Vagina (tissue), 2 donors: ENCODE results near the gene MAGEF1. TPM values are rescaled to one million over a fixed set of nuclear protein-coding genes. Genes with fewer than 3 reads are reported as not detected.

Experiments
- DNase-seq, 2 donors: peaks; one replicate each; pipeline ENCODE4 v3.0.0-alpha.2; 2017; ENCODE audit errors: extremely low spot score in 2 of 2
- H3K27ac ChIP-seq: fragments of 200-600 bp; sonication (generic); one replicate; pipeline ENCODE4 v1.5.1; 2019
- H3K27me3 ChIP-seq: fragments of 200-600 bp; sonication (generic); one replicate; pipeline ENCODE4 v1.5.1; 2019
- H3K36me3 ChIP-seq, 2 donors: fragments of 200-600 bp; sonication (generic); one replicate each; pipeline ENCODE4 v1.5.1; 2017 to 2019
- H3K4me1 ChIP-seq: fragments of 200-600 bp; sonication (generic); one replicate; pipeline ENCODE4 v1.5.1; 2019
- H3K4me3 ChIP-seq, 2 donors: fragments of 200-600 bp; sonication (generic); 1 replicate in 1 of 2; 2 replicates in 1 of 2; pipeline ENCODE4 v1.5.1; 2016 to 2019
- H3K9me3 ChIP-seq: fragments of 200-600 bp; sonication (generic); one replicate; pipeline ENCODE4 v1.5.1; 2019
- CTCF ChIP-seq, 3 experiments: fragments of 450-650 bp in 2 of 3; fragments of 200-600 bp in 1 of 3; sonication (generic) in 1 of 3; IDR thresholded peaks; one replicate each; pipeline ENCODE4 v1.5.1; 2017 to 2019; ENCODE audit warnings: antibody characterized with exemption in 3 of 3, mild to moderate bottlenecking in 2 of 3, moderate library complexity in 2 of 3
- POLR2A ChIP-seq, 2 donors: fragments of 450-650 bp; IDR thresholded peaks; one replicate each; pipeline ENCODE4 v1.6.1; 2017; ENCODE audit warnings: antibody characterized with exemption in 2 of 2, mild to moderate bottlenecking in 2 of 2, moderate library complexity in 2 of 2
- POLR2AphosphoS5 ChIP-seq, 2 donors: sonication (generic); formaldehyde crosslinking; IDR thresholded peaks; one replicate each; pipeline ENCODE4 v1.9.0; 2017; ENCODE audit warnings: antibody characterized with exemption in 2 of 2, mild to moderate bottlenecking in 2 of 2, low read depth in 1 of 2; ENCODE audit not compliant: insufficient read depth in 1 of 2
- intact Hi-C: fragments of 100-400 bp; cut with DNase I; formaldehyde crosslinking; loops from one replicate; pipeline ENCODE4 v1.15.1; 2023
- total RNA-seq: library from RNA; depleted of rRNA; stranded (reverse); fragments of >200 nt; gene quantifications from one replicate; pipeline ENCODE4 v1.2.3, GENCODE V29; 2016

Gene MAGEF1
- total RNA-seq, 1 donor from 2014 or later: 25.5 TPM

- Histone ChIP-seq H3K27me3 (no peaks in the 10 kb centered on the region), H3K4me3 (no peak overlapping the region), H3K4me1 (peaks cover 18% of the 10 kb centered on the region), H3K9me3 (no peaks in the 10 kb centered on the region), H3K27ac (no peak overlapping the region), H3K36me3 (no peaks in the 10 kb centered on the region)
- no peak for TF ChIP-seq POLR2A (IDR thresholded peaks at IDR 0.05)
- TF ChIP-seq POLR2AphosphoS5 (IDR thresholded peaks at IDR 0.05; ENCODE audit: insufficient read depth in 1 of 2, low read depth in 1 of 2): no peak
- no peak for TF ChIP-seq CTCF (IDR thresholded peaks at IDR 0.05)
- DNase-seq: no peak
- intact Hi-C loops: no loop called here
Observed at GRCh38 chr3:184728010-184728527, 16.2 kb upstream of the MAGEF1 start.

GRCh38 chr3:184727357-184728009, 15.6 kb upstream of the MAGEF1 start:
- Histone ChIP-seq H3K4me3 (no peak overlapping the region), H3K9me3 (no peaks in the 10 kb centered on the region), H3K27me3 (no peaks in the 10 kb centered on the region), H3K36me3 (no peaks in the 10 kb centered on the region), H3K27ac (peak overlapping the region; percentile 10), H3K4me1 (peaks cover 18% of the 10 kb centered on the region)
- DNase-seq: no peak
- intact Hi-C loops: no loop called here
- TF ChIP-seq POLR2AphosphoS5 (IDR thresholded peaks at IDR 0.05; ENCODE audit: insufficient read depth in 1 of 2, low read depth in 1 of 2) (peak in 1 of 2 donors; percentile 61), POLR2A (IDR thresholded peaks at IDR 0.05) (no peak), CTCF (IDR thresholded peaks at IDR 0.05) (peak; percentile 45 to 70 (median 53))

GRCh38 chr3:184726497-184726896, 14.6 kb upstream of the MAGEF1 start:
- Histone ChIP-seq H3K4me1 (peaks cover 18% of the 10 kb centered on the region), H3K9me3 (no peaks in the 10 kb centered on the region), H3K27ac (no peak overlapping the region), H3K4me3 (no peak overlapping the region), H3K36me3 (no peaks in the 10 kb centered on the region), H3K27me3 (no peaks in the 10 kb centered on the region)
- no peak for TF ChIP-seq POLR2A (IDR thresholded peaks at IDR 0.05)
- TF ChIP-seq CTCF (IDR thresholded peaks at IDR 0.05): no peak
- TF ChIP-seq POLR2AphosphoS5 (IDR thresholded peaks at IDR 0.05; ENCODE audit: insufficient read depth in 1 of 2, low read depth in 1 of 2): no peak
- DNase-seq: no peak
- intact Hi-C loops: no loop called here

GRCh38 chr3:184725176-184725719, 13.4 kb upstream of the MAGEF1 start:
- H3K27ac ChIP-seq: no peak overlapping the region
- no peaks in the 10 kb centered on the region for H3K36me3 ChIP-seq
- no peaks in the 10 kb centered on the region for H3K27me3 ChIP-seq
- no peak for DNase-seq
- intact Hi-C loops: no loop called here
- peaks cover 18% of the 10 kb centered on the region for H3K4me1 ChIP-seq
- no peaks in the 10 kb centered on the region for H3K9me3 ChIP-seq
- no peak overlapping the region for H3K4me3 ChIP-seq
- TF ChIP-seq POLR2AphosphoS5 (IDR thresholded peaks at IDR 0.05; ENCODE audit: insufficient read depth in 1 of 2, low read depth in 1 of 2) (no peak), POLR2A (IDR thresholded peaks at IDR 0.05) (no peak), CTCF (IDR thresholded peaks at IDR 0.05) (no peak)

- TF ChIP-seq POLR2A (IDR thresholded peaks at IDR 0.05) (no peak), POLR2AphosphoS5 (IDR thresholded peaks at IDR 0.05; ENCODE audit: insufficient read depth in 1 of 2, low read depth in 1 of 2) (no peak), CTCF (IDR thresholded peaks at IDR 0.05) (no peak)
- Histone ChIP-seq H3K9me3 (no peaks in the 10 kb centered on the region), H3K4me3 (no peak overlapping the region), H3K27me3 (no peaks in the 10 kb centered on the region), H3K36me3 (no peaks in the 10 kb centered on the region), H3K27ac (no peak overlapping the region), H3K4me1 (peaks cover 18% of the 10 kb centered on the region)
- intact Hi-C loops: no loop called here
- DNase-seq: no peak
Observed at GRCh38 chr3:184724699-184725098, 12.8 kb upstream of the MAGEF1 start.
